PC-9 (cell line): ENCODE results near the gene MYO1F.

Experiments used
- EZH2 ChIP-seq: fragments of 200-600 bp; sonication (generic); IDR thresholded peaks from 2 replicates; pipeline ENCODE4 v1.8.0; 2017; ENCODE audit warnings: antibody characterized with exemption, low read depth
- TF ChIP-seq, protein P1 (sequence below): fragments of 200-600 bp; sonication (generic); conservative IDR thresholded peaks from 2 replicates; pipeline ENCODE4 v1.6.1; 2017; ENCODE audit warnings: mixed run types, antibody characterized with exemption, mild to moderate bottlenecking, moderate library complexity

DNA sequence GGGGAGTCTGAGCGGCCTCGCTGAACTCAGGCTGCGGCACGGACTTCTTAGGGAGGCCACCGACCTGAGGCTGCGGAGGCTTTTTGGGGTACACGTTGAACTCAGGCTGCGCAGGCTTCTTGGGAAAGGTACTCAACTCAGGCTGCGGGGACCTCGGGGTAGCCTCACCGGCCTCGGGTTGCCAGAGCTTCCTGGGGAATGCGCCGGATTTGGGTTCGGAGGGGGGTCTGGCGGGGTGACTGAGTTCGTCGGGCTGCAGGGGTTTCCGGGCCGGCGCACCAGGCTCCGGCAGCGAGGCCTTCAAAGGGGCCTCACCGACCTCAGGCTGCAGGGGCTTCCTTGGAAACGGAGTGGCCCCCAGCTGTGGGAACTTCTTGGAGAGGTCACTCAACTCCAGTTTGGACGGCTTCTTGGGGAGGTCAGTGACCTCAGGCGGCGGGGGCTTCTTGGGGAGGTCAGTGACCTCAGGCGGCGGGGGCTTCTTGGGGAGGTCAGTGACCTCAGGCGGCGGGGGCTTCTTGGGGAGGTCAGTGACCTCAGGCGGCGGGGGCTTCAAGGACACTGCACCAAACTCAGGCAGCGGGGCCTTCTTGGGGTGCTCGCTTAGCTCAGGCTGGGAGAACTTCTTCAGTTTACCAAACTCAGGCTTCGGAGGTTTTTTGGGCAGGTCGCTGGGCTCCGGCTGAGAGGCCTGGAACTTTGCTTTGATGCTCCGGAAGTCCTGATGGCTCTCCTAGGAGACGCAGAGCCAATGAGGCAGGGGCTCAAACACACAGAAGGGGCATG is 78.0 kb downstream of the MYO1F start:
- TF ChIP-seq, protein P1, sequence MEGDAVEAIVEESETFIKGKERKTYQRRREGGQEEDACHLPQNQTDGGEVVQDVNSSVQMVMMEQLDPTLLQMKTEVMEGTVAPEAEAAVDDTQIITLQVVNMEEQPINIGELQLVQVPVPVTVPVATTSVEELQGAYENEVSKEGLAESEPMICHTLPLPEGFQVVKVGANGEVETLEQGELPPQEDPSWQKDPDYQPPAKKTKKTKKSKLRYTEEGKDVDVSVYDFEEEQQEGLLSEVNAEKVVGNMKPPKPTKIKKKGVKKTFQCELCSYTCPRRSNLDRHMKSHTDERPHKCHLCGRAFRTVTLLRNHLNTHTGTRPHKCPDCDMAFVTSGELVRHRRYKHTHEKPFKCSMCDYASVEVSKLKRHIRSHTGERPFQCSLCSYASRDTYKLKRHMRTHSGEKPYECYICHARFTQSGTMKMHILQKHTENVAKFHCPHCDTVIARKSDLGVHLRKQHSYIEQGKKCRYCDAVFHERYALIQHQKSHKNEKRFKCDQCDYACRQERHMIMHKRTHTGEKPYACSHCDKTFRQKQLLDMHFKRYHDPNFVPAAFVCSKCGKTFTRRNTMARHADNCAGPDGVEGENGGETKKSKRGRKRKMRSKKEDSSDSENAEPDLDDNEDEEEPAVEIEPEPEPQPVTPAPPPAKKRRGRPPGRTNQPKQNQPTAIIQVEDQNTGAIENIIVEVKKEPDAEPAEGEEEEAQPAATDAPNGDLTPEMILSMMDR, result no peak
- TF ChIP-seq EZH2, result no peak
